Measurements from ENCODE around the gene CELF4.

DNA sequence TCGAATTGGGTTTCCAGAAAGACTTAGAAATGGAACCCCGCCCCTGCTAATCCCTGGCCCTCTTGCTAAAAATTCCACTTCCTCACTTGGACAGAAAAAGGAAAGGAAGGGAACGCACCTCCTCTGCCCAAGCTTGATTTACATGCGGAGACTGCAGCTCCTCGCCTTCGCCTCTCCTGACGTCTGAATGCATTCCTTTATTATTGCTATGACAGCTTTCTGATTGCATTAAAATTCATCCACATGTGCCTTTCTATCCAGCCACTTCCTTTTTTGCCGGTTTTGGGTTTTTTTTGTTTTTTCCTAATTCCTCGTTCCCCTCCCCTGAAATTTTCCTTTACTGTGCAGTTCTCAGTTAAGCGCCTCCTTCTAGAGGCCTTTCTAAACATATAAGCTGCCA lies 287.8 kb downstream of the CELF4 start:
- TF ChIP-seq, protein P1, sequence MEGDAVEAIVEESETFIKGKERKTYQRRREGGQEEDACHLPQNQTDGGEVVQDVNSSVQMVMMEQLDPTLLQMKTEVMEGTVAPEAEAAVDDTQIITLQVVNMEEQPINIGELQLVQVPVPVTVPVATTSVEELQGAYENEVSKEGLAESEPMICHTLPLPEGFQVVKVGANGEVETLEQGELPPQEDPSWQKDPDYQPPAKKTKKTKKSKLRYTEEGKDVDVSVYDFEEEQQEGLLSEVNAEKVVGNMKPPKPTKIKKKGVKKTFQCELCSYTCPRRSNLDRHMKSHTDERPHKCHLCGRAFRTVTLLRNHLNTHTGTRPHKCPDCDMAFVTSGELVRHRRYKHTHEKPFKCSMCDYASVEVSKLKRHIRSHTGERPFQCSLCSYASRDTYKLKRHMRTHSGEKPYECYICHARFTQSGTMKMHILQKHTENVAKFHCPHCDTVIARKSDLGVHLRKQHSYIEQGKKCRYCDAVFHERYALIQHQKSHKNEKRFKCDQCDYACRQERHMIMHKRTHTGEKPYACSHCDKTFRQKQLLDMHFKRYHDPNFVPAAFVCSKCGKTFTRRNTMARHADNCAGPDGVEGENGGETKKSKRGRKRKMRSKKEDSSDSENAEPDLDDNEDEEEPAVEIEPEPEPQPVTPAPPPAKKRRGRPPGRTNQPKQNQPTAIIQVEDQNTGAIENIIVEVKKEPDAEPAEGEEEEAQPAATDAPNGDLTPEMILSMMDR (IDR thresholded peaks at IDR 0.05 in 8 of 11, conservative IDR thresholded peaks at IDR 0.05 in 3 of 11) = no peak
- TF ChIP-seq POLR2AphosphoS5 (IDR thresholded peaks at IDR 0.05) = no peak

All from spleen (tissue), 7 donors.